ENCODE results near the gene FMC1.
"Not testable (repeated sequence)": the region's sequence is repeated elsewhere in the genome, so short reads cannot be mapped to it uniquely, and the experiment has no call there.

FMC1 gene

DNA sequence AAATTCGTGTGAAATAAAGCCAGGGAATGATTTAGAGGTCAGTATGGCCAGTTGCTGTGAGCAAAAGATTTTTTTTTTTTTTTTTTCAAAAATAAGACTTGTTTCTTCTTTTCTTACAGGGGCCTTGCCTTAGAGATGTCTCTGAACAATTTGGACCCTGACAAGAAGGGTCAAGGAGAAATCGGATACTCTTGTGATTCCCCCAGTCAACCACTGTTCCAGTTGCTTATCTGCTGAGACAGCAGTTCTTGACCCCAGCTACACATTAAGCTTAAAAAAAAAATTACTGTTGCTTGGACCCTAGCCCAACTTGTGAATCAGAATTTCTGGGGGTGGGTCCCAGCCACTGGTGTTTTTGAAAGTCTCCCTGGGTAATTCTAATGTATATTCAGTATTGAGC, 12.0 kb upstream of the FMC1 start:
- Histone ChIP-seq H3K79me2 (ENCODE audit: low read length) (no peaks in the 10 kb centered on the region), H3K27ac (ENCODE audit: low read length) (no peak overlapping the region), H3K9me2 (replicated peaks; ENCODE audit: insufficient read depth, low read length) (no peaks in the 10 kb centered on the region), H3F3A (ENCODE audit: insufficient read depth, low read length) (no peaks in the 10 kb centered on the region), H3K4me2 (ENCODE audit: low read depth, low read length) (no peak overlapping the region), H3K9ac (ENCODE audit: low read length) (no peak overlapping the region), H3K9me3 (replicated peaks; ENCODE audit: insufficient read depth, low read length) (no peaks in the 10 kb centered on the region), H3K4me3 (ENCODE audit: low read length) (no peak overlapping the region), H3K27me3 (replicated peaks; ENCODE audit: insufficient read depth, low read length) (no peaks in the 10 kb centered on the region), H3K4me1 (ENCODE audit: low read length) (no peaks in the 10 kb centered on the region), H2AFZ (ENCODE audit: low read length) (no peak overlapping the region), H3K36me3 (replicated peaks; ENCODE audit: insufficient read depth, low read length) (no peaks in the 10 kb centered on the region), H4K20me1 (ENCODE audit: insufficient read depth, low read length) (no peaks in the 10 kb centered on the region)
- no peak for DNase-seq
- TF ChIP-seq EZH2 (optimal IDR thresholded peaks at IDR 0.05; ENCODE audit: low read depth, low read length) (no peak), EZH2phosphoT487 (IDR thresholded peaks at IDR 0.05; ENCODE audit: low read length) (no peak)
- TF ChIP-seq, protein P1, sequence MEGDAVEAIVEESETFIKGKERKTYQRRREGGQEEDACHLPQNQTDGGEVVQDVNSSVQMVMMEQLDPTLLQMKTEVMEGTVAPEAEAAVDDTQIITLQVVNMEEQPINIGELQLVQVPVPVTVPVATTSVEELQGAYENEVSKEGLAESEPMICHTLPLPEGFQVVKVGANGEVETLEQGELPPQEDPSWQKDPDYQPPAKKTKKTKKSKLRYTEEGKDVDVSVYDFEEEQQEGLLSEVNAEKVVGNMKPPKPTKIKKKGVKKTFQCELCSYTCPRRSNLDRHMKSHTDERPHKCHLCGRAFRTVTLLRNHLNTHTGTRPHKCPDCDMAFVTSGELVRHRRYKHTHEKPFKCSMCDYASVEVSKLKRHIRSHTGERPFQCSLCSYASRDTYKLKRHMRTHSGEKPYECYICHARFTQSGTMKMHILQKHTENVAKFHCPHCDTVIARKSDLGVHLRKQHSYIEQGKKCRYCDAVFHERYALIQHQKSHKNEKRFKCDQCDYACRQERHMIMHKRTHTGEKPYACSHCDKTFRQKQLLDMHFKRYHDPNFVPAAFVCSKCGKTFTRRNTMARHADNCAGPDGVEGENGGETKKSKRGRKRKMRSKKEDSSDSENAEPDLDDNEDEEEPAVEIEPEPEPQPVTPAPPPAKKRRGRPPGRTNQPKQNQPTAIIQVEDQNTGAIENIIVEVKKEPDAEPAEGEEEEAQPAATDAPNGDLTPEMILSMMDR (IDR thresholded peaks at IDR 0.05; ENCODE audit: low read length), result no peak

DNA sequence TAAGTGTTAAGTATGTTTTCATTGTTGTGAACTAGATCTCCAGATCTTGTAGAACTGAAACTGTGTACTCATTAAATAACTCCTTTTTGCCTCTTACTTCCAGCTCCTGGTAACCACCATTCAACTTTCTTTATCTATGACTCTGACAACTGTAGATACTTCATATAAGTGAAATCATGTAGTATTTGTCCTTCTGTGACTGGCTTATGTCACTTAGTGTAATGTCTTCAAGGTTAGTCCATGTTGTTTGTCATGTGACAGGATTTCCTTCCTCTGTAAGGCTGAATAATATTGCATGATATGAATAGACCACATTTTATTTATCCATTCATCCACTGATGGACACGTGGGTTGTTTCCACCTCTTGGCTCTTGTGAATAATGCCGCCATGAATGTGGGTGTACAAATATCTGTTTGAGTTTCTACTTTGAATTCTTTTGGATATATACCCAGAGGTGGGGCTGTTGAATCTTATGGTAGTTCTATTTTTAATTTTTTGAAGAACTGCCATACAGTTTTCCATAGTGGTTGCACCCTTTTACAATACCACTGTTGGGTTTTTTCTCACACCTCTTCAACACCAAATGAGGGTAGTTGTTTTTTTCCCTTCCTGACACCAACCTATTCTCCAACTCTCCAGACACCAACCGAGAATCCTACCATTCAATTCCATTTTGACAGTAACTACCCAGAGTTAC, 10.7 kb upstream of the FMC1 start:
- TF ChIP-seq EZH2phosphoT487 (IDR thresholded peaks at IDR 0.05; ENCODE audit: low read length), result no peak
- no peak for TF ChIP-seq EZH2 (optimal IDR thresholded peaks at IDR 0.05; ENCODE audit: low read depth, low read length)
- TF ChIP-seq, protein P1 (IDR thresholded peaks at IDR 0.05; ENCODE audit: low read length), result no peak
- no peak for DNase-seq
- Histone ChIP-seq H3K4me2 (ENCODE audit: low read depth, low read length) (no peak overlapping the region), H2AFZ (ENCODE audit: low read length) (no peak overlapping the region), H3K9me3 (replicated peaks; ENCODE audit: insufficient read depth, low read length) (no peaks in the 10 kb centered on the region), H3K4me3 (ENCODE audit: low read length) (no peak overlapping the region), H3K27ac (ENCODE audit: low read length) (no peak overlapping the region), H3K9ac (ENCODE audit: low read length) (no peak overlapping the region), H3F3A (ENCODE audit: insufficient read depth, low read length) (no peaks in the 10 kb centered on the region), H3K27me3 (replicated peaks; ENCODE audit: insufficient read depth, low read length) (no peaks in the 10 kb centered on the region), H3K79me2 (ENCODE audit: low read length) (no peaks in the 10 kb centered on the region), H3K36me3 (replicated peaks; ENCODE audit: insufficient read depth, low read length) (no peaks in the 10 kb centered on the region), H4K20me1 (ENCODE audit: insufficient read depth, low read length) (no peaks in the 10 kb centered on the region), H3K9me2 (replicated peaks; ENCODE audit: insufficient read depth, low read length) (no peaks in the 10 kb centered on the region), H3K4me1 (ENCODE audit: low read length) (no peaks in the 10 kb centered on the region)

DNA sequence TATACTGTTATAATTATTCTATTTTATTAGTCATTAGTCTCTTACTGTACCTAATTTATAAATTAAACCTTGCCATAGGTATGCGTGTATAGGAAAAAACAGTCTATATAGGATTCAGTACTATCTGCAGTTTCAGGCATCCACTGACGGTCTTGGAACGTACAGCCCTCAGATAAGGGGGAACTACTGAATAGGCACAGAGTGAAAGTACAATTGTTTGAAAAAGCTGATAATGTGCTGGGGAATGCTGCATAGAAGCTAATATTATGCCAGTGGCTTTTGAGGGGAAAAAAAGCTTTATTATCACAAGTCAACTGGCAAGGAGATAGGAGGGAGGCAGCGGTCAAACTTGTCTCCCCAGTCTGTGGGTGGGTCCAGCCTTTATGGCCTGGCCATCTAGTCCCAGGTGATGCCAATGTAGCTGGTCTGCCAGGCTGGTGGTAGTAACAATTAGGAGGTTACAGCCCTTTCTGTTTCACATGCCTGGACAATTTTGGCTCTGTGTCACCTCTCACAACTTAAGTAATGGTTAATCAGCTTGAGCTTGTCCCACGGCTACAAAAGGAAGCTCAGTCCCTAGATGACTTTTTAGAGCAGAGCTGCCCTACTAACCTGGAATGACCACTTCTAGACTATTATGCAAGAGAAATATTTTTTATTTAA, 8.3 kb upstream of the FMC1 start:
- Histone ChIP-seq H3K79me2 (ENCODE audit: low read length) (no peaks in the 10 kb centered on the region), H3K4me2 (ENCODE audit: low read depth, low read length) (no peak overlapping the region), H3K9me3 (replicated peaks; ENCODE audit: insufficient read depth, low read length) (no peaks in the 10 kb centered on the region), H3K36me3 (replicated peaks; ENCODE audit: insufficient read depth, low read length) (no peaks in the 10 kb centered on the region), H3K4me3 (ENCODE audit: low read length) (no peak overlapping the region), H3K4me1 (ENCODE audit: low read length) (no peaks in the 10 kb centered on the region), H4K20me1 (ENCODE audit: insufficient read depth, low read length) (no peaks in the 10 kb centered on the region), H3K27me3 (replicated peaks; ENCODE audit: insufficient read depth, low read length) (no peaks in the 10 kb centered on the region), H3K27ac (ENCODE audit: low read length) (no peak overlapping the region), H3K9ac (ENCODE audit: low read length) (no peak overlapping the region), H3F3A (ENCODE audit: insufficient read depth, low read length) (no peaks in the 10 kb centered on the region), H3K9me2 (replicated peaks; ENCODE audit: insufficient read depth, low read length) (no peaks in the 10 kb centered on the region), H2AFZ (ENCODE audit: low read length) (no peak overlapping the region)
- TF ChIP-seq, protein P1 (IDR thresholded peaks at IDR 0.05; ENCODE audit: low read length), result no peak
- DNase-seq, result no peak

DNA sequence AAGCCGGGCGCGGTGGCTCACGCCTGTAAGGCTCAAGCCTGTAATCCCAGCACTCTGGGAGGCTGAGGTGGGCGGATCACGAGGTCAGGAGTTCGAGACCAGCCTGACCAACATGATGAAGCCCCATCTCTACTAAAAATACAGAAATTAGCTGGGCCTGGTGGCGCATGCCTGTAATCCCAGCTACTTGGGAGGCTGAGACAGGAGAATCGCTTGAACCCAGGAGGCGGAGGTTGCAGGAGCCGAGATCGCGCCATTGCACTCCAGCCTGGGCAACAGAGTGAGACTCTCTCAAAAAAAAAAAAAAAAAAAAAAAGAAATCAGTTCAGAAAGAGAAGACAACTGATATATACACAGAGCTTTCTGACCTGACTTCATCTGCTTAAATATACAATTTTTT, 7.7 kb upstream of the FMC1 start:
- H4K20me1 ChIP-seq (ENCODE audit: insufficient read depth, low read length), result not testable (repeated sequence)

More for the DNA sequence above, 7.7 kb upstream of the FMC1 start:
- H3F3A ChIP-seq (ENCODE audit: insufficient read depth, low read length); H3K27me3 ChIP-seq (replicated peaks; ENCODE audit: insufficient read depth, low read length); H2AFZ ChIP-seq (ENCODE audit: low read length); H3K4me1 ChIP-seq (ENCODE audit: low read length); DNase-seq; H3K4me3 ChIP-seq (ENCODE audit: low read length); H3K9ac ChIP-seq (ENCODE audit: low read length); H3K36me3 ChIP-seq (replicated peaks; ENCODE audit: insufficient read depth, low read length); H3K9me3 ChIP-seq (replicated peaks; ENCODE audit: insufficient read depth, low read length); H3K27ac ChIP-seq (ENCODE audit: low read length); H3K9me2 ChIP-seq (replicated peaks; ENCODE audit: insufficient read depth, low read length); H3K4me2 ChIP-seq (ENCODE audit: low read depth, low read length); H3K79me2 ChIP-seq (ENCODE audit: low read length): not testable (repeated sequence)

All from MM.1S (cell line).